Activated T-cell treated with anti-CD3 and anti-CD28 coated beads, Interleukin-2, amount 50 U/mL, for 72 hours (primary cell): Measurements from ENCODE around the gene E2F7. TPM values are rescaled to one million over a fixed set of nuclear protein-coding genes. Genes with fewer than 3 reads are reported as not detected.

Experiments used
- ATAC-seq, 2 donors: fragments of 150-1000 bp; cut with Tn5 transposase; replicated peaks in 1 of 2; 2 replicates each; pipeline ENCODE4 v1.10.0; 2021; ENCODE audit warnings: moderate library complexity in 2 of 2, mild to moderate bottlenecking in 1 of 2
- DNase-seq, 2 donors: peaks; one replicate each; pipeline ENCODE4 v3.0.0; 2021 to 2022; ENCODE audit warnings: mixed read lengths in 1 of 2
- H3K27ac Mint-ChIP-seq: one replicate; pipeline ENCODE4 v1.8.0; 2022; ENCODE audit warnings: mild to moderate bottlenecking, moderate library complexity, mixed read lengths
- H3K27me3 Mint-ChIP-seq: one replicate; pipeline ENCODE4 v1.8.0; 2022; ENCODE audit warnings: low read depth, mixed read lengths
- H3K36me3 Mint-ChIP-seq, 2 donors: one replicate each; pipeline ENCODE4 v1.8.0; 2022; ENCODE audit warnings: mixed read lengths in 2 of 2, mild to moderate bottlenecking in 1 of 2; ENCODE audit not compliant: insufficient read depth in 2 of 2
- H3K4me1 Mint-ChIP-seq: one replicate; pipeline ENCODE4 v1.8.0; 2022; ENCODE audit warnings: low read depth, mixed read lengths
- H3K4me3 Mint-ChIP-seq, 2 donors: one replicate each; pipeline ENCODE4 v1.8.0; 2022; ENCODE audit warnings: mild to moderate bottlenecking in 2 of 2, mixed read lengths in 2 of 2, moderate library complexity in 2 of 2
- H3K9me3 Mint-ChIP-seq, 2 donors: one replicate each; pipeline ENCODE4 v1.8.0; 2022; ENCODE audit warnings: mixed read lengths in 2 of 2
- total RNA-seq, 2 donors: library from RNA; stranded (reverse); gene quantifications; one replicate each; pipeline ENCODE4 v1.2.3, GENCODE V29; 2022

The E2F7 gene
- total RNA-seq, 2 donors from 2014 or later, result 4.9 to 5.7 TPM

DNA sequence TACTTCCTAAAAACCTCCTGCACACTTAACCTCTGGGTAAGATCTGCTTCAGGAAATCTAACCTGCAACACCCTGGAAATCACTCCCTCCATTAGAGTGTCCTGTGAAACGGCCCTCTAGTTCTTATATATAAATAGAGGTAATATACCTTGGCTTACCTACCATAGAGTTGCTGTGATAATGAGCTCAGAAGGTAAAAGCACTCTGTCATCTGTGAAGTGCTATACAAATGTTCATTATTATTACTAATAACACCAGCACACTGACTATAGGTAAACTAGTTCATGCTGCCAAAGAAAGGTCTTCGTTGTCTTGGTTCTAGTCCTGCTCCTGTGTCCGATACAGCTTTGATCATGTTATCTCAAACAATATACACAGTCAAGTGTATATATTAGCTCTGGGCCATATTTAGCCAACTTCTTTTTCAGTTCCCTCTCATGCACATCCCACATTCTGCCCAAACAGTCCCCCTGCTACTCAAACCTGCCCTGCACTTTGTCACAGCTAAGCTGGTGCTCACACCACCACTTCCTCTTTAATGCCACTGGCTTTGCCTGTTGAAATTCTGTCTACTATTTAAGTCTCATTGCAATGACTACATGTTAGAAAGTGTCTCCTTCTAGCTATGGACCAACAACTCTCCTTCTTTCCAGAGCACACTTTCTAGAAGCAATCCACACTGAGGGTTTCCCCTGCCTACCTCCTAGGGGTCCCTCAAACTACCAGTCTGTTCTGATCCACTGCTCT is 5.1 kb downstream of the E2F7 start:
- Mint-ChIP-seq H3K27me3 (peaks cover 13% of the 10 kb centered on the region), H3K36me3 (peaks cover 0 to 5% of the 10 kb centered on the region in 2 donors), H3K9me3 (no peaks in the 10 kb centered on the region), H3K27ac (no peak overlapping the region), H3K4me3 (no peak overlapping the region), H3K4me1 (peaks cover 6% of the 10 kb centered on the region)
- DNase-seq (no peak), ATAC-seq (no peak)

DNA sequence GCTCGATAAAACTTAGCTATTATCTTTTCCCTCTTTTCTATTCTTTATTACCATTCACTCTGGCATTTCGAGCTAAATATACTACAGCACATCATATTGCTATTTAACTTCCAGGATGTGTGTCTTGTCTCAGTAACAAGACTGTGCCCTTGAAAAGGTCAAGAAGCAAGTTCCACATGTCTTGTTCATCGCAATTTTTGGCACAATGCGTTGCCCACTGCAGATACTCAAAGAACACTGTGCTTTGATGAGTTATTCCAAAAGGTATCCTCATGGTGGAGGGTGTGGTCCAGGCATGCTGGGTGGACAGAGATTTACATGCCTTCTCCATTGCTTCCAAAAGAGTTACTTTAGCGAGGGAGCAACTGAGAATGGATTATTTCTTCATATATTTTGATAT is 6.6 kb downstream of the E2F7 start:
- Mint-ChIP-seq H3K36me3 (peaks cover 0 to 5% of the 10 kb centered on the region in 2 donors), H3K27ac (no peak overlapping the region)

DNA sequence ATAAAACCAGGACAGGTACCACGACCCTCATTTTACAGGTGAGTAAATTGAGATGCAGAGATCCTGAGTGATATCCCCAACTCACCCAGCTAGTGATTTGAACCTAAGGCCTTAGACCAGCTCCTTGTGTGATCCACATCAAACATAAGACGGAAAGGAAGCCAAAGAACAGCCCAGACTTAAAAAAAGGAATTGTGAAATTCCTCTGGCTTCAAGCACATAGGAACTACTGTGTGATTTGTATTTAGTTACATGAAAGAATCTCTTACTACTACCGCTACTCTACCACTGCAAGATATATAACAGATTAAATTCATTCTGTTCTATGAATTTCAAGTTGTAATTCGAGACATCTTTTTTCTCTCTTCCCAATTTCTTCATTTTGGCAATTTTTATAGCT is 10.5 kb downstream of the E2F7 start:
- H3K27me3 Mint-ChIP-seq, result no peaks in the 10 kb centered on the region
- H3K4me3 Mint-ChIP-seq, result no peak overlapping the region
- no peak overlapping the region for H3K27ac Mint-ChIP-seq
- H3K36me3 Mint-ChIP-seq, result no peaks in the 10 kb centered on the region
- DNase-seq, result no peak
- H3K9me3 Mint-ChIP-seq, result no peaks in the 10 kb centered on the region
- H3K4me1 Mint-ChIP-seq, result no peaks in the 10 kb centered on the region
- no peak for ATAC-seq

More for the DNA sequence above, 6.6 kb downstream of the E2F7 start:
- Mint-ChIP-seq H3K4me1 (no peaks in the 10 kb centered on the region), H3K4me3 (no peak overlapping the region), H3K9me3 (no peaks in the 10 kb centered on the region), H3K27me3 (peaks cover 7% of the 10 kb centered on the region)
- DNase-seq (no peak), ATAC-seq (no peak)

DNA sequence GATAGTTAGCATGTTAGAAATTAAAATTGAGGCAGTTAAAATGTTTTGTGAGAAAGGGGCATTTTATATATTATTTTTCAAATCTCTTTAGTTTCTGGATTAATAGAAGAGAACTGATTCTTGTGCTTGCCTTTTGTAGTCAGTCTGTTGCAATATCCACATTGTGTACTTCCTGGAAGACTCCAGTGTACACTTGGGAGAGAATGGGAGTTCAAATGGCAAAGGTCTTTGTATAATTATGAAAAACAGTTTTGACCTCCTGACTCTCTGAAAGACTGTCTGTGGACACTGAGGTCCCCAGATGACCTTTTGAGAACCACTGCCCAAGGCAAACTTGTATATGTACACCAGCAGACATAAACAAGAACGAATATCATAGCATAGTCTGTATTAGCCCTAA is 12.1 kb downstream of the E2F7 start:
- no peak overlapping the region for H3K27ac Mint-ChIP-seq
- no peaks in the 10 kb centered on the region for H3K4me1 Mint-ChIP-seq
- H3K9me3 Mint-ChIP-seq, result no peaks in the 10 kb centered on the region
- ATAC-seq, result no peak
- no peaks in the 10 kb centered on the region for H3K27me3 Mint-ChIP-seq
- DNase-seq, result no peak
- H3K36me3 Mint-ChIP-seq, result no peaks in the 10 kb centered on the region
- H3K4me3 Mint-ChIP-seq, result no peak overlapping the region

DNA sequence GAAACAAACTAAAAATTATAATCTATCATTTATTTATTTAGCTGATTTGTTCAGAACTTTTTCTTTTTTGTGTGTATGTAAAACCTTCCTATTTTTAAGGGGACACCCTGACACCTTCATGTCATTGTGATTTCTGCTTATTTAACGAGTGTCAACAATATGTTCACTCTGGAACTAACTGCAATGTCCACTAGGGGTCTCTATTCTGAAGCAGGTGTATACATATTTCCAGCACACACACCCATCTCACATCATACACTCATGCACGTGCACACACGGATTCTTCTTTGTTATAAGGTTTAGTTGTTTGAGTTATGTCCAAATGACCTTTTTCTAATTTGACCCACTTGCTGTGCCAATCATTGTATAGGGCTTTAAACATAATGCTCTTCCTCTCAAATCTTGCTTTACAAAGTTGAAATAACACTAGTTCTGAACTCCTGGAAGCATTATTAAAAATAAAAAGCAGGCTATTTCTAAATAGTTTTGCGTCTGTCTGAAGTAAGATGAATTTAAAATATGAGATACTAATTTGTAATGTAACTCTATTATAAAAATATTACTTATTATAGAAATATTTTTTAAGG is 15.5 kb downstream of the E2F7 start:
- Mint-ChIP-seq H3K4me1 (no peaks in the 10 kb centered on the region), H3K9me3 (no peaks in the 10 kb centered on the region), H3K27me3 (no peaks in the 10 kb centered on the region), H3K27ac (no peak overlapping the region), H3K4me3 (no peak overlapping the region), H3K36me3 (peaks cover 0 to 2% of the 10 kb centered on the region in 2 donors)
- peak; percentile 2 to 24 for DNase-seq
- ATAC-seq, result peak; percentile 77 to 82

DNA sequence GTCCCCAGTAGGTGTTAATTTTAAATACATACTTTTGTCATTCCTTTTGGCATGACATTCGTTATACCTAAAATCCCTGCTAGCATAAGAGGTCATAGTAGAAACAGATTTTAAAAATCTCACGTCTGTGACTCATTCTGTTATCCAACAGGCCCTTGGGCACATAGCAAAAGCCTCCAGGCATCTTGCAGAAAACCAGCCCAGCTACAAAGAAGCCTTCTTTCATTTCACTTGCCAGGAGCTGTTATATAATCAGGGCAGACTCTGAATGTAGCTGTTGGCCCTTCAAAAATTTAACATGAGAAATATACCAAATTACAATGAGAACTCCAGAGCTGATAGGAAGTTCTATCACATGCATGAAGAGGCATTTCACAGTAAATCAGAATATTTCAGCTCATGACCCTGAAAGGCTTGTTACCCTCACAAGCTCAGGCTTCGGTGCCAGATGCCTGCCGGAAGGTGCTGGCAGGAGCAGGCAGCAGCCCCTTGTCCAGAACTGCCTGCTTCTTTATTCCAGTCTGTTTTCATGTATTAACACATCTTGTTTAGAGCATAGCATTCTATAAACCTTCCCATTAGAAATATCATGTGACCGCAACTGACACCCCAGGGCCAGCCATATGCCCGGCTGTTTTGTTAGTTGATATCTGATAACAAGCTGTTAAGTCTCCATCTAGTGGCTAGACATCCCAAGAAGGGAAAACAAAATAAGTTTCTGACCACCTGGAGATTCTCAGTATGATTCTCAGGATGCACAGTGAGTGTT is 17.8 kb downstream of the E2F7 start:
- H3K36me3 Mint-ChIP-seq, result peaks cover 0 to 2% of the 10 kb centered on the region in 2 donors
- H3K27ac Mint-ChIP-seq, result no peak overlapping the region
- H3K4me3 Mint-ChIP-seq, result no peak overlapping the region
- no peak for ATAC-seq
- H3K9me3 Mint-ChIP-seq, result no peaks in the 10 kb centered on the region
- H3K27me3 Mint-ChIP-seq, result no peaks in the 10 kb centered on the region
- DNase-seq, result no peak
- no peaks in the 10 kb centered on the region for H3K4me1 Mint-ChIP-seq

DNA sequence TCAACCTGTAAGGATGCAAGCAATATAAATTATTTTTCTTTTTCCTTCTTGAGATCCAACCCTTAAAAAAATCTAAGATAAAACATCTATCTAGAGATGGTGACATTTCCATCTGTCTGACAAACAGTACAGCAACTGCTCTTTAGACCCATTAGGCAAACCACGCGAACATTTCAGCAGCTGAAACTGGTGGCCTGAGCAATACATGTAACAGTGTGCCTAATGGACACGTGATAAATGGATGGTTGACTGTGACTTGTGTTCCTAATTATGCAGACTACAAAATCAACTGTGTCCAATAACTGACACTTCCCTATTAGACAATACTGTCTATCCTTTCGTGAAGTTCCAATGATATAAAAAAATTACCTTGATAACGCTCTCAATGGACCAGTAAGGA is 18.9 kb downstream of the E2F7 start:
- no peaks in the 10 kb centered on the region for H3K27me3 Mint-ChIP-seq
- DNase-seq (no peak), ATAC-seq (no peak)
- H3K27ac Mint-ChIP-seq, result no peak overlapping the region
- H3K9me3 Mint-ChIP-seq, result no peaks in the 10 kb centered on the region
- peaks cover 1 to 2% of the 10 kb centered on the region in 2 donors for H3K36me3 Mint-ChIP-seq
- H3K4me3 Mint-ChIP-seq, result no peak overlapping the region
- no peaks in the 10 kb centered on the region for H3K4me1 Mint-ChIP-seq

DNA sequence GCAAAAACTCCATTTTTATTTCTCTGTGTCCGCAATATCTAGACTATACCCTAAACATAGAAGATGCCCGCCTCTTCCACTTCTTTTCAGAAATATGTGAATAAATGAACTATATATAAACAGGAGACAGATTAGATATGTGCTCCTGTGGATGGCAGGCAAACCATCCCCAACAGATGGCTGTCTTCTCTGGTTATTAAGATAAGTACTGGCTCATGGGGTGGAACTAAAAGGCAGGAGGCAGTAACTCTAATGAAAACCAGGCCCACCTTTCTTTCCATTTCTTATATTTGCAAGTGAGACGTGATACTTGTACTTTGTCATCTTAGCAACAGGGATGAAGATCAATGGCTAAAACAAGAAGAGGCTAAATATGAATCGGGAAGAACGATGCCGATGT is 20.2 kb downstream of the E2F7 start:
- H3K27me3 Mint-ChIP-seq, result no peaks in the 10 kb centered on the region
- H3K36me3 Mint-ChIP-seq, result peaks cover 2 to 3% of the 10 kb centered on the region in 2 donors
- H3K4me1 Mint-ChIP-seq, result no peaks in the 10 kb centered on the region
- H3K27ac Mint-ChIP-seq, result no peak overlapping the region
- no peak for ATAC-seq
- no peak for DNase-seq
- H3K9me3 Mint-ChIP-seq, result no peaks in the 10 kb centered on the region
- no peak overlapping the region for H3K4me3 Mint-ChIP-seq

DNA sequence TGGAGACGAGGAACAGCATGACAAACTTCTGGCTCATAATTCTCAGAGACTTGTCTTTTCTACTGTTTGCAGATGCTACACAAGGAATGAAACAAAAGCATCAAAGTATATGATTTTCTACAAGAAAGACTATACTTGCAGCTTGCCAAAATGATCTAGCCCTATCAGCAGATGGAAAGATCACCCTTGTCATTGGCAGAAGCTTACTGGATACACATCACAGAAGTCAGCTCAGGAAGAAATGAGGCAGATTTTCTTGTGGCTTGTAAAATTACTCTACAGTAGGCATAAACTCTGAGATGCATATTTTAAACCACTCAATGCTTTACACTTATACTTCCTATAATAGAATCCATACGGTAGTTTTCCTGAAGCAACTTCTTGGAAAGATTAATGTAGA is 20.6 kb downstream of the E2F7 start:
- no peak overlapping the region for H3K4me3 Mint-ChIP-seq
- H3K9me3 Mint-ChIP-seq, result no peaks in the 10 kb centered on the region
- no peak overlapping the region for H3K27ac Mint-ChIP-seq
- no peak for DNase-seq
- H3K36me3 Mint-ChIP-seq, result peaks cover 2 to 3% of the 10 kb centered on the region in 2 donors
- no peak for ATAC-seq
- H3K27me3 Mint-ChIP-seq, result no peaks in the 10 kb centered on the region
- no peaks in the 10 kb centered on the region for H3K4me1 Mint-ChIP-seq

DNA sequence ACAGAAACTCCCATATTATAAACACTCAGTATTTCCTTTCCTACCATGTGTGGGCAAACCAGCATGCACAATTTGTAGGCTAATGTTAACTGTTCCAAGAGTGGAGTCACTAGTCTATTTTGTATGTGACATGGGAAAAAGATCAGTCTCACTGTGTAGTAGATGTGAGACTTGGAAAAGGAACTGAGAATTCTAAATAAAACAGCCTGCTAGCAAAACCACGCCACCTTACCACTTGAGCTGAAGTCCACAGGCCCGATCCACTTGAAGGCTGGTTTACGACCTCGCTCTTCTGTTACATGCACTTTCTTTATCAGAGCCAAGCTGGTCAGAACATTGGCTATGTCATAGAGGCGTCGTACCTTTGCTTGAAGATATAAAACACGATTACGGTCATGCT is 22.5 kb downstream of the E2F7 start:
- Mint-ChIP-seq H3K4me1 (no peaks in the 10 kb centered on the region), H3K27me3 (no peaks in the 10 kb centered on the region), H3K4me3 (no peak overlapping the region), H3K27ac (no peak overlapping the region), H3K36me3 (peaks cover 2 to 3% of the 10 kb centered on the region in 2 donors), H3K9me3 (peaks cover 0 to 2% of the 10 kb centered on the region in 2 donors)
- ATAC-seq (no peak), DNase-seq (no peak)

DNA sequence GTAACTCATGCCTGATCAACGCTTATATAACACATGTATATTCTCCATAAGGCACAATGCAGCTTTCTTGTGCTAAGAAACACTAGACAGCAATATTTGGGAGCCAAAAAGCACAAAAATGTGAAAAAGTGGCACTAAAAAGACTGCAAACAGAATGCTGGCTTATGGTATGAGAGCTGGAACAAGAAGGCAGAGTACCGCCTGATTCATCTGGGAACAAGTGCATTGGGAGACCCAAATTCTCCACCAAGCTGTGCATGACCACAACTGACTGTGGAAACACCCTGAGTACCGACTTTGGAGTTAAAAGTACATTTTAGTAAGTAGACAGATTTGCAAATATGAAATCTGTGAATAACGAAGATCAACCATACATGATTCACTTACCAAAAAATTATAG is 25.1 kb downstream of the E2F7 start:
- Mint-ChIP-seq H3K27me3 (no peaks in the 10 kb centered on the region), H3K4me3 (no peak overlapping the region), H3K9me3 (peaks cover 0 to 5% of the 10 kb centered on the region in 2 donors), H3K4me1 (no peaks in the 10 kb centered on the region), H3K27ac (no peak overlapping the region), H3K36me3 (peaks cover 4 to 5% of the 10 kb centered on the region in 2 donors)
- DNase-seq (no peak), ATAC-seq (no peak)

DNA sequence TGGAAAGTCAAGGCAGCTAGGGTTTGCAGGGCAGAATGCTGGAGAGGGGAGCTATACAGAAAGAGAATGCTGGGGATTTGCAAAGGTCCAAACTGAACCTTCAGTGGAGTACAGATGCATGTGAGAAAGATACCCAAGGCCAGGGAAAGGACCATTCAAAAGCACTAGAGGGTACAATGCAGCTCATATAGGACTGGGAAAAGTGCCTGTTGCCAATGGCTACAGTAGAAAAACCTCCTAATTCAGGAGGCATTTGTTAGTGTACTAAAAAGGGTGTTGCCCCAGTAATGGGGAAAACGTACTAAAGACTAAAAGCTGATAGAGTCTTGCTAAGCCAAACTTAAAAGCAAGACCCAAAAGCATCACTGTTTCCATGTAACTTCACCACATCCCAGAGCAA is 30.1 kb downstream of the E2F7 start:
- H3K9me3 Mint-ChIP-seq, result peaks cover 0 to 5% of the 10 kb centered on the region in 2 donors
- peaks cover 5% of the 10 kb centered on the region in 2 donors for H3K36me3 Mint-ChIP-seq
- no peak overlapping the region for H3K27ac Mint-ChIP-seq
- no peak for DNase-seq
- no peak for ATAC-seq
- H3K27me3 Mint-ChIP-seq, result no peaks in the 10 kb centered on the region
- H3K4me3 Mint-ChIP-seq, result no peak overlapping the region
- H3K4me1 Mint-ChIP-seq, result peaks cover 9% of the 10 kb centered on the region
